ENCODE measurements around the gene PPP1R9B. TPM values are rescaled to one million over a fixed set of nuclear protein-coding genes. Genes with fewer than 3 reads are reported as not detected.

The PPP1R9B gene
- total RNA-seq, 4 donors from 2014 or later, result 16.6 to 38.0 (median 25.6) TPM

DNA sequence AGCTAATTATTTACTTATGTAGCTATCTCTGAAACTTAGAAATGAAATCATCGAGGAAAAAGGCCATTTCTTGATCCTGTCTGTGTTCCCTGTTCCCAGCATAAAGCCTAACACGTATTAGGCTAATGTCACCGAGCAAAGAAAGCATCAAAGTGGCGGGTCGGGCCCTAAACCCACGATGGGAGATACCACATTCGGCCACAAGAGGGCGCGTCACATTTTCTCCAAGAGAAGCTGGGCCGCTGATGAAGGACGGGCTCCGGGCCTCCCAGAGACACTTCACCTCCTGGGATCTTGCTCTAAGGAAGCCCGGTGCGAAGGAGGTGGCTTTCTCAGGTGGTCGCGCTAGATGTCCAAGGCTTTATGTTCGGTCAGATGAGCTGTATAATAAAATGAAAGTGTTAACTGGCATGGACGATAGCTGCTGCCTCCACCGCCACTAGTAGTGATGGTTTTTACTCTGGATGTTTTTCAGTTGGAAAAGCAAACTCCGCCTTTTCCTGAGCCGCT lies 56.2 kb downstream of the PPP1R9B start:
- TF ChIP-seq, protein P1, sequence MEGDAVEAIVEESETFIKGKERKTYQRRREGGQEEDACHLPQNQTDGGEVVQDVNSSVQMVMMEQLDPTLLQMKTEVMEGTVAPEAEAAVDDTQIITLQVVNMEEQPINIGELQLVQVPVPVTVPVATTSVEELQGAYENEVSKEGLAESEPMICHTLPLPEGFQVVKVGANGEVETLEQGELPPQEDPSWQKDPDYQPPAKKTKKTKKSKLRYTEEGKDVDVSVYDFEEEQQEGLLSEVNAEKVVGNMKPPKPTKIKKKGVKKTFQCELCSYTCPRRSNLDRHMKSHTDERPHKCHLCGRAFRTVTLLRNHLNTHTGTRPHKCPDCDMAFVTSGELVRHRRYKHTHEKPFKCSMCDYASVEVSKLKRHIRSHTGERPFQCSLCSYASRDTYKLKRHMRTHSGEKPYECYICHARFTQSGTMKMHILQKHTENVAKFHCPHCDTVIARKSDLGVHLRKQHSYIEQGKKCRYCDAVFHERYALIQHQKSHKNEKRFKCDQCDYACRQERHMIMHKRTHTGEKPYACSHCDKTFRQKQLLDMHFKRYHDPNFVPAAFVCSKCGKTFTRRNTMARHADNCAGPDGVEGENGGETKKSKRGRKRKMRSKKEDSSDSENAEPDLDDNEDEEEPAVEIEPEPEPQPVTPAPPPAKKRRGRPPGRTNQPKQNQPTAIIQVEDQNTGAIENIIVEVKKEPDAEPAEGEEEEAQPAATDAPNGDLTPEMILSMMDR (IDR thresholded peaks at IDR 0.05), result peak in 2 of 3 donors; percentile 51 to 79
- peak; percentile 98 for DNase-seq (ENCODE audit: low spot score)
- ATAC-seq (ENCODE audit: low FRiP score), result peak; percentile 55

DNA sequence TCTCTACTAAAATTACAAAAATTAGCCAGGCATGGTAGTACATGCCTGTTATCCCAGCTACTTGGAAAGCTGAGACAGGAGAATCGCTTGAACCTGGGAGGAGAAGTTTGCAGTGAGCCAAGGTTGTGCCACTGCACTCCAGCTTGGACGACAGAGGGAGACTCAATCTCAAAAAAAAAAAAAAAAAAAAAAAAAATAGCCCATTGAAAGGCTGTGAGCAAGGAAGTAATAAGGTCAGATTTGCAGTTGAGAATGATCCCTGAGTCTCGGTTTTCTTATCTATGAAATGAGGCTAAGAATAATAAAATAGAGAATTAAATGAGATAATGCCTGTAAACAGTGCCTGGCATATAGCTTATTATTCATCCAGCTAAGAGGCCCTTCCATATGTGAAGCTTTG lies 56.7 kb downstream of the PPP1R9B start:
- ATAC-seq (ENCODE audit: low FRiP score) (no peak), DNase-seq (ENCODE audit: low spot score) (no peak)
- TF ChIP-seq, protein P1 (IDR thresholded peaks at IDR 0.05), result no peak

DNA sequence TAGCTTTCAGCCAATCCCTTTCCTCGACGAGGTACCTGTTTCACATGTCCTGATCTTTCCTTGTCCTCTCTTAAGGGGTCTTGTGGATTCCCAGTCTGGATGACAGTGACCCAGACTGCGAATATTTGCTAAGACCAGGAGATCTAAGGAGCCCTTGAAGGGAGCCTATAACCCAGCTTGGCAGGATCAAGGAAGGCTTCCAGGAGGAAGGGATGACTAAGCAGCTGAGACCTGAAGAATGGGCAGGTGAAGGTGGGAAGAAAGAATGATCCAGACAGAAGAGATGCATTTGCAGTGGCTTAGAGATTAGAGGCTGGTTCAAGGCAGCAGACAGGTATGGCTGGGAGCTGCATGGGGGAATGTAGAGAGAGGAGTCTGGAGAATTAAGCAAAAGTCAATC lies 57.2 kb downstream of the PPP1R9B start:
- no peak for ATAC-seq (ENCODE audit: low FRiP score)
- TF ChIP-seq, protein P1 (IDR thresholded peaks at IDR 0.05), result no peak
- no peak for DNase-seq (ENCODE audit: low spot score)

DNA sequence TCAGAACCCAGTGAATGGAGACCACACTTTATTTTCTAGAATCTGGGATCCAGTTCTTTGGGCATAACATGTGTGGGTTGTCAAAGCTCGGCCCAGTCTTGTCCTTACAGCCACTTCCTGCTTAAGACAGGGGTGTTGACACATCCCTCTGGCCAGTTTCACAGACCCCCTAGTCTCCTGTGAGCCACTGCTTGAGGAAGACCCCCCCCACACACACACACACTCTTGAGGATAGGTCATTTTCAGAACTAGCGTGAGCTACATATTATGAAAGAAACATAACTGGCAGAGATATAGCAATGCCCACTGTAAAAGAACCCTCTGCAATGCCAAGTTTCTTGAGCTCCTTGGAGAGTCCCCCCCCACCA lies 58.6 kb downstream of the PPP1R9B start:
- TF ChIP-seq, protein P1 (IDR thresholded peaks at IDR 0.05), result no peak
- DNase-seq (ENCODE audit: low spot score) (no peak), ATAC-seq (ENCODE audit: low FRiP score) (no peak)

DNA sequence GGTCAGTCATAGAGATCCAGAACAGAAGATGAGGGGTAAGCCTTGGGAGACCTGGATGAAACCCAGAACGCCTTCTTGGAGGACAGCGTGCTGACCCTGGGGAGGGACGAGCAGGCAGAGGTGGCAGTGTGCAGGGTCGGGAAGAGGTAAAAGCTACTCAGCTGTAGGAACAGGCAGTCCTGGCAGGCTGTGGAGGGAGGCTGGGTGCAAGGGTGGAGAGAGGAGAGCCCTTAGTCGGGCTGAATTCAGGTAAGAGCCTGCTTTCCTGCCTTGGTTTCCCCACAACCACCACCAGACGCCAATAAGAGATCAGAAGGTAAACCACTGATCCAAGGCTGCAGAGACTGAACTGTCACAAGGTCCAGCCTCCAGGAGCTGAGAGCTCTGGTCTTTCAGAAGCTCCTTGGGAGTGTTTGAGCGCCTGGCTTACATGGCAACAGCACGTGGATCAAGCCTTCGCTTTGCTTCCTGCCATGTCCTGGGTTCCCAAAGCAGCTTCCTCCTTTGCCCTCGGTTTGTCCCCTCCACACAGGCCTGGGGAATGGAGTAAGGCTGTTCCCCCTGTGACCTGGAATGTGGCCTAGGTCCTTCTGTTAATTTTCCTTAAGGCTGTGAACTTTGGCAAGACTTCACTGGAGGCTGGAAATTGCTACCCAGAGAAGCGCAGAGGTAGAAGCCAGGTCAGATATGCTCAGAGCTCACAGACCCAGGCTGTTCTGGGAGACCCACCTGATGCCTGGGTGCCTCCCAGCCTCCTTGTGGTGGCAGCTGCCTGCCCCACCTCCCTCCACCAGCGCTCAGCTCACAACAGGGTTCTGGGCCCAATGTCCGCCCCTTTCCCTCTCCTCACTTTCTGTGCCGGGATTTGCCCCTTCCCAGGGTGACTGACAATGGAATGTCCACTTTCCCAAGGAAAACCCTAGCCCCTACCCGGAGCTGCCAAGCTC lies 59.2 kb downstream of the PPP1R9B start:
- TF ChIP-seq, protein P1 (IDR thresholded peaks at IDR 0.05), result no peak
- no peak for ATAC-seq (ENCODE audit: low FRiP score)
- no peak for DNase-seq (ENCODE audit: low spot score)

DNA sequence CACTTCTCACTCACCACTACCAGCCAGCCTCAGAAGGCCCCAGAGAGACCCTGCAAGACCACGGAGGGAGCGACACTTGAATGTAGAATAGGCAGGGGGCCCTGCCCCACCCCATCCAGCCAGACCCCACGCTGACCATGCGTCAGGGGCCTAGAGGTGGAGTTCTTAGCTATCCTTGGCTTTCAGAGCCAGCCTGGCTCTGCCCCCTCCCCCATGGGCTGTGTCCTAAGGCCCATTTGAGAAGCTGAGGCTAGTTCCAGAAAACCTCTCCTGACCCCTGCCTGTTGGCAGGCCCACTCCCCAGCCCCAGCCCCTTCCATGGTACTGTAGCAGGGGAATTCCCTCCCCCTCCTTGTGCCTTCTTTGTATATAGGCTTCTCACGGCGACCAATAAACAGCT lies 60.4 kb downstream of the PPP1R9B start:
- TF ChIP-seq, protein P1 (IDR thresholded peaks at IDR 0.05), result no peak
- ATAC-seq (ENCODE audit: low FRiP score), result no peak
- DNase-seq (ENCODE audit: low spot score), result no peak
